Prostate gland (tissue), 2 donors: ENCODE data around the gene NPIPA7.
"Not testable (repeated sequence)": the region's sequence is repeated elsewhere in the genome, so short reads cannot be mapped to it uniquely, and the experiment has no call there.

Experiments used
- CTCF ChIP-seq, 4 experiments: fragments of 200-600 bp in 2 of 4; fragments of 450-650 bp in 2 of 4; sonication (generic) in 2 of 4; IDR thresholded peaks; 1 replicate in 3 of 4; 2 replicates in 1 of 4; pipeline ENCODE4 v1.5.1; 2016 to 2019; ENCODE audit warnings: antibody characterized with exemption in 4 of 4, mild to moderate bottlenecking in 2 of 4, moderate library complexity in 2 of 4
- POLR2A ChIP-seq: fragments of 450-650 bp; IDR thresholded peaks from one replicate; pipeline ENCODE4 v1.6.1; 2016; ENCODE audit warnings: antibody characterized with exemption, mild to moderate bottlenecking

DNA sequence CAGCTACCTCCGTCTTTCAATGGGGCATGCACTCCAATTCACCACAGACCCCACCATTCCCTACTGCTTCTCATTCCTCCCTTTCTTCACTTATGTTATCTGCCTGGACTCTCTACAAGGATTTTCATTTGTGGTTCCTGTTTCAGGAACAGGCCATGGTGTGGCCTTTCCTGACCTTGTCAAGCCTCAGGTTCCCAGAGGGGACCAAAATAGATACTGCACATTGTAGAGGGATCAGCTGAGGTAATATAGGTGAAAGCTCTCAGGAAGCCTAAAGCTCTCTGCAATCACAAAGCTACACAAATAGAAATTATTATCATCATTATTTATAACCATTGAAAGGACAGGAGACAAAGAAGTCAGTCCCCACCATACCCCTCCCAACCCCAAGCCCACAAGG, 41.6 kb downstream of the NPIPA7 start:
- TF ChIP-seq CTCF (IDR thresholded peaks at IDR 0.05); POLR2A: not testable (repeated sequence)
